ENCODE results near the gene STK32B. TPM values are rescaled to one million over a fixed set of nuclear protein-coding genes. Genes with fewer than 3 reads are reported as not detected.

STK32B gene
- total RNA-seq, 3 donors from 2014 or later: 2.2 to 5.0 (median 4.6) TPM

GRCh38 chr4:5021546-5021945 is 29.7 kb upstream of the STK32B start:
- Histone ChIP-seq H3K27me3 (peaks cover 0 to 16% of the 10 kb centered on the region in 2 donors), H3K4me3 (no peak overlapping the region), H3K4me1 (no peaks in the 10 kb centered on the region), H3K9me3 (peaks cover 0 to 8% of the 10 kb centered on the region in 2 donors), H3K27ac (no peak overlapping the region), H3K36me3 (no peaks in the 10 kb centered on the region)
- TF ChIP-seq POLR2A (IDR thresholded peaks at IDR 0.05): no peak
- TF ChIP-seq POLR2AphosphoS5 (IDR thresholded peaks at IDR 0.05): no peak
- TF ChIP-seq, protein P1, sequence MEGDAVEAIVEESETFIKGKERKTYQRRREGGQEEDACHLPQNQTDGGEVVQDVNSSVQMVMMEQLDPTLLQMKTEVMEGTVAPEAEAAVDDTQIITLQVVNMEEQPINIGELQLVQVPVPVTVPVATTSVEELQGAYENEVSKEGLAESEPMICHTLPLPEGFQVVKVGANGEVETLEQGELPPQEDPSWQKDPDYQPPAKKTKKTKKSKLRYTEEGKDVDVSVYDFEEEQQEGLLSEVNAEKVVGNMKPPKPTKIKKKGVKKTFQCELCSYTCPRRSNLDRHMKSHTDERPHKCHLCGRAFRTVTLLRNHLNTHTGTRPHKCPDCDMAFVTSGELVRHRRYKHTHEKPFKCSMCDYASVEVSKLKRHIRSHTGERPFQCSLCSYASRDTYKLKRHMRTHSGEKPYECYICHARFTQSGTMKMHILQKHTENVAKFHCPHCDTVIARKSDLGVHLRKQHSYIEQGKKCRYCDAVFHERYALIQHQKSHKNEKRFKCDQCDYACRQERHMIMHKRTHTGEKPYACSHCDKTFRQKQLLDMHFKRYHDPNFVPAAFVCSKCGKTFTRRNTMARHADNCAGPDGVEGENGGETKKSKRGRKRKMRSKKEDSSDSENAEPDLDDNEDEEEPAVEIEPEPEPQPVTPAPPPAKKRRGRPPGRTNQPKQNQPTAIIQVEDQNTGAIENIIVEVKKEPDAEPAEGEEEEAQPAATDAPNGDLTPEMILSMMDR (IDR thresholded peaks at IDR 0.05): no peak
- DNase-seq (ENCODE audit: low spot score in 2 of 2): no peak
- intact Hi-C loops (cut with DNase I; ENCODE audit: low total_unique reads): no loop called here

GRCh38 chr4:5024673-5025072 is 26.6 kb upstream of the STK32B start:
- Histone ChIP-seq H3K4me1 (no peaks in the 10 kb centered on the region), H3K27ac (no peak overlapping the region), H3K4me3 (no peak overlapping the region), H3K27me3 (peaks cover 0 to 4% of the 10 kb centered on the region in 2 donors), H3K36me3 (no peaks in the 10 kb centered on the region), H3K9me3 (peaks cover 0 to 8% of the 10 kb centered on the region in 2 donors)
- no peak for DNase-seq (ENCODE audit: low spot score in 2 of 2)
- intact Hi-C loops (cut with DNase I; ENCODE audit: low total_unique reads): no loop called here
- TF ChIP-seq POLR2A (IDR thresholded peaks at IDR 0.05): no peak
- TF ChIP-seq, protein P1 (IDR thresholded peaks at IDR 0.05): no peak
- no peak for TF ChIP-seq POLR2AphosphoS5 (IDR thresholded peaks at IDR 0.05)

DNA sequence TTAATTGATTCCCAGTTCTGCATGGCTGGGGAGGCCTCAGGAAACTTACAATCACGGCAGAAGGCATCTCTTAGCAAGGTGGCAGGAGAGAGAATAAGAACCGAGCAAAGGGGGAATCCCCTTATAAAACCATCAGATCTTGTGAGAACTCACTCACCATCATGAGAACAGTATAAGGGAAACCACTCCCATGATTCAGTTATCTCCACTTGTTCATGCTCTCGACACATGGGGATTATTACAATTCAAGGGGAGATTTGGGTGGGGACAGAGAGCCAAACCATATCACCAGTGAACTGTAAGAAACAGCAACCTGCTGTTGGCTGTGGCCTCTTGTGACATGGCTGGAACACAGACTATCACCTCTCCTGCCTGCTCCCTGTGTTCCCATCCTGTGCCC is 24.9 kb upstream of the STK32B start:
- TF ChIP-seq POLR2AphosphoS5 (IDR thresholded peaks at IDR 0.05) (no peak), POLR2A (IDR thresholded peaks at IDR 0.05) (no peak)
- TF ChIP-seq, protein P1 (IDR thresholded peaks at IDR 0.05): no peak
- Histone ChIP-seq H3K27ac (no peak overlapping the region), H3K4me1 (no peaks in the 10 kb centered on the region), H3K9me3 (peaks cover 0 to 8% of the 10 kb centered on the region in 2 donors), H3K27me3 (no peaks in the 10 kb centered on the region), H3K4me3 (no peak overlapping the region), H3K36me3 (no peaks in the 10 kb centered on the region)
- intact Hi-C loops (cut with DNase I; ENCODE audit: low total_unique reads): no loop called here
- no peak for DNase-seq (ENCODE audit: low spot score in 2 of 2)

GRCh38 chr4:5027346-5027745 is 23.9 kb upstream of the STK32B start:
- H3K36me3 ChIP-seq: no peaks in the 10 kb centered on the region
- no peaks in the 10 kb centered on the region for H3K27me3 ChIP-seq
- peaks cover 0 to 8% of the 10 kb centered on the region in 2 donors for H3K9me3 ChIP-seq
- no peak overlapping the region for H3K4me3 ChIP-seq
- DNase-seq (ENCODE audit: low spot score in 2 of 2): no peak
- H3K4me1 ChIP-seq: no peaks in the 10 kb centered on the region
- intact Hi-C loops (cut with DNase I; ENCODE audit: low total_unique reads): no loop called here
- no peak for TF ChIP-seq POLR2AphosphoS5 (IDR thresholded peaks at IDR 0.05)
- TF ChIP-seq POLR2A (IDR thresholded peaks at IDR 0.05): no peak
- TF ChIP-seq, protein P1 (IDR thresholded peaks at IDR 0.05): no peak
- H3K27ac ChIP-seq: no peak overlapping the region

DNA sequence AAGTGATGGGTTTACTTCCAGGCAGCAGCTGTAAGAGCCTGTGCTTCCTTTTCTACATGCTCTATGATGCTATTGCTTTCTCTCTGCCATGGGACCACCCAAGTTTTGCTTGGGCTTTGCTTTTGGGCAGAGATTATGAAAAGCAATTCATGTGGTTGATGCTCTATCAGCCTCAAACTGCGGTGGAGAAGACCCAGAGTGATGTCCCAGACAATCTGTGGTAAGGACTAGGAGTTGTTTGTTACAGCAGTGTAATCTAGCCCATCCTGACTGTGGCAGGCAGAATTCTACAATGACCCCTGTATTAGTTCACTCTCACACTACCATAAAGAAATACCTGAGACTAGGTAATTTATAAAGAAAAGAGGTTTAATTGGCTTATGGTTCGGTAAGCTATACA is 22.8 kb upstream of the STK32B start:
- H3K9me3 ChIP-seq: no peaks in the 10 kb centered on the region
- H3K27me3 ChIP-seq: no peaks in the 10 kb centered on the region
- no peak for DNase-seq (ENCODE audit: low spot score in 2 of 2)
- H3K36me3 ChIP-seq: no peaks in the 10 kb centered on the region
- no peaks in the 10 kb centered on the region for H3K4me1 ChIP-seq
- TF ChIP-seq POLR2A (IDR thresholded peaks at IDR 0.05) (no peak), POLR2AphosphoS5 (IDR thresholded peaks at IDR 0.05) (no peak)
- TF ChIP-seq, protein P1 (IDR thresholded peaks at IDR 0.05): no peak
- intact Hi-C loops (cut with DNase I; ENCODE audit: low total_unique reads): no loop called here
- H3K4me3 ChIP-seq: no peak overlapping the region
- H3K27ac ChIP-seq: no peak overlapping the region
